Activated CD8-positive, alpha-beta memory T cell treated with anti-CD3 and anti-CD28 coated beads for 24 hours (primary cell): ENCODE results near the gene TRAF3.
"Not testable (repeated sequence)": the region's sequence is repeated elsewhere in the genome, so short reads cannot be mapped to it uniquely, and the experiment has no call there.

Experiments
- DNase-seq: peaks from one replicate; pipeline ENCODE4 v3.0.0-alpha.2; 2020

Gene TRAF3

DNA sequence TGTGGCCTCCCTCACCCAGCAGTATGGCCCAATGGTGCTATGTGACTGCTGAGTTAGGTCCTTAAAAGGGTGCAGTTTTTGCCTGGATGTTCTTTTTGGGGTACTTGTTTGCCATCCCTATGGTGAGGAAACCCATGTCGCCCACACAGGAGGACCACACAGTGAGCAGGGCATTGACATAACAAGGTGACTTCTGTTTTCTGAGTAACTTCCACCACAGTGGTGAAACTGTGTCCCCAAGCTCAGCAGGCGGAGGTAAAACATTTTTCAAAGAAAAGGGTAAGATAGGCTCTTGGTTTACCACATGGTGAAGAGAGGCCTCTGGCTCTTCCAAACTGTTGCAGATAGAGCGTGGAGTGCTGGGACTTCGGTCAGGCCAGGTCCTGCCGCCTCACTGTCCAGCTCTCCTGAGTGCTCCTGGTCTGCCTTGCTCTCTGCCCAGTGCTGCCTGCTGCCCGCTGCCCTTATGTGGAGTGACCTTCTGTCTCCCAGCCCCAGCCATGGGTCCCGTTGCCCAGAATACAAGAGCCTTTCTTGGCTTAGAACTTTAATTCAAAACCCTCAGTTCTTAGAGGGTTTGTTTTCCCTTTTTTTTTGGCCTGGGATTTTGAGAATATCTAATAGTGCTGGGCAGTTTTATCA is 54.0 kb downstream of the TRAF3 start:
- no peak for DNase-seq

DNA sequence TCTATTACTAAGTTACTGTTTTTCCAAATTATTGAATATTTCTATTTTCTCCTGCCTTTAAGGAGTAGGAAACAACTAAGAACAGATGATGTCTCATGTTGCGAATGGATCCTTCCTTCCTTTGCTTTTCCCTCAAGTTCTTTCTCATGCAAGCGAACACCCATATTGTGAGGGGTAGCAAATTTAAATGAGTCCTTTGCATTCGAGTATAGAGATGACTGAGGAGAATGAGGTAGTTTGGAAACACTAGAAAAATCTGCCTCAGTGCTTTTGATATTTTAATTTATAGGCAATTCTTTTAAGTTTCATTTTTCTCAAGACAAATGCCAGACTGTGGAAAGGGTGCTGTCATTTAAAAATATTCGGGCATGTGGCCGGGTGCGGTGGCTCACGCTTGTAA is 56.1 kb downstream of the TRAF3 start:
- DNase-seq: no peak

DNA sequence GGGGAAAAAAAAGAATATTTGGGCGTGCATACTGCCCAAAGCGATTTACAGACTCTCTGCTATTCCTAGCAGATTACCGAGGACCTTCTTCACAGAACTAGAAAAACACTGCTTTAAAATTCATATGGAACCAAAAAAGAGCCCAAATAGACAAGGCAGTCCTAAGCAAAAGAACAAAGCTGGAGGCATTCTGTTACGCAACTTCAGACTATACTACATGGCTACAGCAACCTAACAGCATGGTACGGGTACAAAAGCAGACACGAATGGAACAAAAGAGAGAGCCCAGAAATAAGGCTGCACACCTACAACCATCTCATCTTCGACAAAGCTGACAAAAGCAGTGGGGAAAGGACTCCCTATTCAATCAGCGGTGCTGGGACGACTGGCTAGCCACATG is 56.7 kb downstream of the TRAF3 start:
- DNase-seq: no peak

DNA sequence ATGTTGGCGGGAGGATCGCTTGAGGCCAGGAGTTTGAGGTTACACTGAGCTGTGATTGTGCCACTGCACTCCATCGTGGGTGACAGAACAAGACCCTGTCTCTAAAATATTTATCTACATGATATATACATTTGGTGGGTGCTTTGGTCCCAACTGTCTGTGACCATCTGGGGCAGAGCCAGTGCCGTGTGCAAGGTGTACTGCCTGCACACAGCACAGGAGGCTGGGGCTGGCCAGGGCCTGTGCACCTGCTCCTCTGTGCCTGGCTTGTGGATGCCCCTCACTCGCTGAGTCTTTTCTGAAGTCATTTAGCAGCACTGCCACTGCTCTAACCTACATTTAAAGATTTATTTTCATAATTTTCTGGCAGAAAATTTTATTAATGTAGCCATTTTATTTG is 58.7 kb downstream of the TRAF3 start:
- no peak for DNase-seq

DNA sequence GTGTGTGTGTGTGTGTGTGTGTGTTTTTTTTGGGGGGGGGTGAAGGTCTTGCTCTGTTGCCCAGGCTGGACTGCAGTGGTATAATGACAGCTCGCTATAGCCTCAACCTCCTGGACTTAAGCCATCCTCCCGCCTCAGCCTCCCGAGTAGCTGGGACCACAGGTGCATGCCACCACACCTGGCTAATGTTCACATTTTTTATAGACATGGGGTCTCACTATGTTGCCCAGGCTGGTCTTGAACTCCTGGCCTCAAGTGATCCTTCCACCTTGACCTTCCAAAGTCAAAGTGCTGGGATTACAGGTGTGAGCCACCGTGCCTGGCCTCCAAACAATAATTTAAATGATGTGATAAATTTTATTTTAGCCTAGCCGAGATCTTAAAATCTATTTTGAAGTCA is 59.9 kb downstream of the TRAF3 start:
- not testable (repeated sequence) for DNase-seq

DNA sequence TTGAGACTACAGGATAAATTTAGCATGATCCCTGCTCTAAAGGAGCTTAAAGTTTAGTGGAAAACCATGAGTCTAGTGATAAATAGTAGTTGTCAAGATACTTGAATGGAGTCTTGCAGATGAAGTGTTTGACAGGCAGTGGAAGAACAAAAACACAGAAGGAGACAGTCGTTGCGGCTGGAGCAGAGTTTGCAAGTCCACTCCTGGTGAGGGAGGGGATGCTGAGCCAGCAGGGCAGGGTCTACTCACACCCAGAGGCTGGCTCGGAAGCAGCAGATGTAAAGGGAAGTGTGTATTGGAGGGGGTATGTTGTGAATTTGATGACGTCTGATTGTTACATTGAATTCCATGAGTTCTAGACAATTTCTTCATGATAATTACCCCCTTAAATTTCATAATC is 61.3 kb downstream of the TRAF3 start:
- DNase-seq: no peak

DNA sequence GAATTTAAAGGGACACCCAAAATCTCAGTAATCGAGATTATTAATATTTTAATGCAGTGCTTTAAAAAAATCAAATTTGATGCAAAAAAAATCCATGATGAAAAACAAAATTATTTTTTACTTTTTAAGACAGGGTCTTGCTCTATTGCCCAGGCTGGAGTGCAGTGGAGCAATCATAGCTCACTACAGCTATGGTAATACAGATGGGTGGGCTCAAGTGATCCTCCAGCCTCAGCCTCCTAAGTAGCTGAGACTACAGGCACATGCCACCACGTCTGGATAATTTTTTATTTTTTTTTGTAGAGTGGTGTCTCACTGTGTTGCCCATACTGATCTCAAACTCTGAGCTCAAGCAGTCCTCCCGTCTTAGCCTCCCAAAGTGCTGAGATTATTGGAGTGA is 62.9 kb downstream of the TRAF3 start:
- no peak for DNase-seq

DNA sequence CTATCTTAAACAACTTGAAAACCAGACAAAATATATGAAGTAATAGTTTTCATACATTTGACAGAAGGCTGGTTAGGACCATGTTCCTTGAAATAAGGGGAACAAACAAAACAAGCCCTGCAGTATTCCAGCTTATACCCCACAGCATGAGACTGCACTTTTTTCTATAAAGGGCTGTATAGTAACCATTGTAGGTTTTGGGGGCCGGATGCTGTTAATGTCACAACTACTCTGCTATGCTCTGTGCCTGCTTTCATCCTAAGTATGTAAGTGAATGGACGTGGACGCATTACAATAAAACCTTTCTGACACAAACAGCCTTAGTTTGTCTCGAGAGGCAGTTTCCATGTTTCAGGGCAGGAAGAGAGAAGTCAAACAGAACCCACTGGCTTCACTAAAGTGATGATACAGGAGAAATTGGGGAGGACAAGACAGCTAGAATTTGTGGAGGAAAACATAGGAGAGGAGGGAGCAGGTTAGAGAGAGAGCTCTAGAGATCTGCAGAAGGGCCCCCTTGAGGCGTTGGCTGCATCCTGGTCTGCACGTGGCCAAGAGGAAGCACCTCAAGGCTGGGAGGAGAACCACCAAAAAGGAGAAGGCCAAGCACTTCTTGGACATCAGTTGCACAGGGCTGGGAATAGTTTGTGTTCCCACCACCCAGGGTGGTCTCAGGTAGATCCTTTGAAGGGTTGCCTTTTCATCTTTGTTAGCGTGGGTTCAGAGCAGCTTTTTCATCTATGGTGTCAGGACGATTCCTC is 63.7 kb downstream of the TRAF3 start:
- no peak for DNase-seq

DNA sequence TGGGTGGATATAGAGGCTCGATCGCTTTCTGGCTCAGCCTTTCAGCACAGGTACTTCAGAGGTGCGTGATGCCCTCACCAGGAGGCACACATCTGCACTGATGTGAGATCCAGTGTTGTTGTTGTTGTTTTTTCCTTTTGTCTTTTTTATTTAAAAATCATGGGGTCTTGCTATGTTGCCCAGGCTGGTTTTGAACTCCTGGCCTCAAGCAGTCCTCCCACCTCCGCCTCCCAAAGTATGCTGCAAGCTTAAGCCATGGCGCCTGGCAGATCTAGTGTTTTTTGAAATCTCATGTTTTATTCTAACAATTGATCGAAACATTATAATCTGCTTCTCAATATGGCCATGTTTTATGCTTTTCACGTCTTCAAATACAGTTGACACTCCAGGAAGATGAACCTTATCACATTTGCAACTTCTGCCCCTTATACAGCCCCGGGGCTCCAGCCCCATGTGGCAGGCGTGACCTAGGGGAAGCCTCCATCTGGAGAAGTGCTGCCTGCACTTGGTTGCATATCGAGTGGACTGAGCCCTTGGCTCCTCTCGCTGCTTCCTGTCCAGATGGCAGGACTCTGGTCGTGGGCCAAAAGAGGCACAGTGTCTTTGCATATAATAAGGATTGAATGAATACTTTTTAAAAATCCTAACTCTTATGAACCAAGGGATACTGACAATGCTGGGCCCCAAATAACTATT is 71.7 kb downstream of the TRAF3 start:
- DNase-seq: no peak

DNA sequence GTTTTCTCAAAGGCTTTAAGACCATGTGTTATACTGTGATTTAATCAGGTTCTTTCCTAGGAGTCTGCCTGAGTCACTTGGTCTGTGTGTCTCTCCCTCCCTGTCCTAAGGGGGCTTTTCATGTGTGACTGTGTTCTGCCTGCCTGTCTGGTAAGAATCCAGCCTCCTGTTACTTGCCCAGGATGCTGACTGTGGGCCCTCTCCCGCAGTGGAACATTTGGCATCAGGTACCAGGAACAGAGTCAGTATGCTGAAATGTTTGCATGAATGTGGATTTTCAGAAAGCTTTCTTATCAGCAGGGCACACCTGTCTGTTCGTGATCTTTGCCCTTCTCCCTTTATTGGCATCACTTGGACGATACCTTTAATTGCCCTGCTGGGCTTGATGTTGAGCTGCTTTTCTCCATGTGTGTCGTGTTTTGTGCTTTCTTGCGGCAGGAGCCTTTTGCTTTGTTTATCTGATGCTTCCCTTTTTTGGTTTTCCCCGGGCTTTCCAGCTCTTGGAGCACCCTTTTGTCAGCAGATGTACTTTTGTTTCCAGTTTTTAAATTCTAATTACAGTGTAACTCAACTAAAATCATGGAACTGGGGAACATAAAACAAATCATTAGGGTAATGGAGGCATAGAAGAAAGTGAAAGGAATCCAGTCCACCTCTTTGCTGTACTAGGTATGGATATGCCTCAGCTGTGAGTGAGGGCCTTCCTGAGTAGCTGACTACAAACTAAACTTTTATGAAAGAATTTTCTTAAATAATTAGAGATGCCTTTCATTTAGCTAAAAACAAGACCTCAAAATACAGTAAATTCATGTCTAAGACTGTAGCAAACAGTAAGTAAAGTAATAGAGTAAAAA is 72.5 kb downstream of the TRAF3 start:
- no peak for DNase-seq

DNA sequence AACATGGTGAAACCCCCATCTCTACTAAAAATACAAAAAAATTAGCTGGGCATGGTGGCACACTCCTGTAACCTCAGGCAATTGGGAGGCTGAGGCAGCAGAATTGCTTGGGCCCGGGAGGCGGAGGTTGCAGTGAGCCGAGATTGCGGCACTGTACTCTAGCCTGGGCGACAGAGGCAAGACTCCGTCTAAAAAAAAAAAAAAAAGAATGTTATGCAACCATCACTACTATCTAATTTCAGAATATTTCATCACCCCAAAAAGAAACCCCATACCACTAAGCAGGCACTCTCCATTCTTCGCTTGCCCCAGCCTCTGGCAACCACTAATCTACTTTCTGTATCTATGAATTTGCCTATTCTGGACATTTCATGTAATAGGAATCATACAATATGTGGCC is 76.4 kb downstream of the TRAF3 start:
- DNase-seq: no peak

DNA sequence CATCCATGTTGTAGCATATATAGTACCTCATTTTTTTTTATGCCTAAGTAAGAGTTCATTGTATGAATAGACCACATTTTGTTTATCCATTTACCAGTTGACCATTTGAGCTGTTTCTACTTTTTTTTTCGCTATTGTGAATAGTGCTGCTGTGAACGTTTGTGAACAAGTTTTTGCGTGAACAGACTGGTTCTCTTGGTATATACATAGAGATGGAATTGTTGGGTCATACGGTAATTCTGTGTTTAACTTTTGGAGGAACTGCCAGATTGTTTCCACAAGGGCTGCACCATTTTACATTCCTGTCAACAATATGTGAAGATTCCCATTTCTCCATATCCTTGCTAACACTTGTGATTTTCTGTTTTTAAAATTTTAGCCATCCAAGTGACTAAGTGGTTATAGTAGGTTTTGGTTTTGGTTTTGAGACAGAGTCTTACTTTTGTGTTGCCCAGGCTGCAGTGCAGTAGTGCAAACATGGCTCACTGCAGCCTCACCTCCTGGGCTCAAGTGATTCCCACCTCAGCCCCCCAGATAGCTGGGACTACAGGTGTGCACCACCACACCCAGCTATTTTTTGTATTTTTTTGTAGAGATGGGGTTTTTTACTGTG is 76.9 kb downstream of the TRAF3 start:
- DNase-seq: no peak

DNA sequence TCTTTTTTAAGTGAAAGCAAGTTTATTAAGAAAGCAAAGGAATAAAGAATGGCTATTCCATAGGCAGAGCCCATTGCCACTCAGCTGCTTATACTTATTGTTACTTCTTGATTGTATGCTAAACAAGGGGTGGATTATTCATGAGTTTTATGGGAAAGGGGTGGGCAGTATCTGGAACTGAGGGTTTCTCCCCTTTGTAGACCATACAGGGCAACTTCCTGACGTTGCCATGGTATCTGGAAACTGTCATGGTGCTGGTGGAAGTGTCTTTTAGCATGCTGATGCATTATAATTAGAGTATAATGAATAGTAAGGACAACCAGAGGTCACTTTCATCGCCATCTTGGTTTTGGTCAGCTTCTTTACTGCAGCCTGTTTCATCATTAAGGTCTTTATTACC is 78.9 kb downstream of the TRAF3 start:
- DNase-seq: no peak

DNA sequence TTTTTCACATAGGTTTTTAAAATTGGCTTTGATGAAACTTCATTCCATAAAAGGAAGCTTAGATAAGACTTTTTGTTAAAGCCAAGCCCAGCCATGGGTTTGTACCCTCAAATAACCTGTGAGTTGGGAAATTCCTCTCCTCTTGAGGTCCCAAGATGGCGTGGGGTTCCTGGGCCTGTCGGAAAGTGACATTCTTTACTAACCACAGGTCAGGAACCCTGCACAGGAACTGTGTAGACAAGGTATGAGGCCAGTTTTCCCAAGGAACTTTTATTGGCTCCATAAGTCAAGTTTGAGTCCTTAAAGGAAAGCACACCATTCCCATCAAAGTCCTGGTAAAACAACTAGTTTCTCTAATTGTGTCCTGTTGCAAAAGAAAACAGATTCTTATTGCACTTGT is 80.2 kb downstream of the TRAF3 start:
- no peak for DNase-seq

DNA sequence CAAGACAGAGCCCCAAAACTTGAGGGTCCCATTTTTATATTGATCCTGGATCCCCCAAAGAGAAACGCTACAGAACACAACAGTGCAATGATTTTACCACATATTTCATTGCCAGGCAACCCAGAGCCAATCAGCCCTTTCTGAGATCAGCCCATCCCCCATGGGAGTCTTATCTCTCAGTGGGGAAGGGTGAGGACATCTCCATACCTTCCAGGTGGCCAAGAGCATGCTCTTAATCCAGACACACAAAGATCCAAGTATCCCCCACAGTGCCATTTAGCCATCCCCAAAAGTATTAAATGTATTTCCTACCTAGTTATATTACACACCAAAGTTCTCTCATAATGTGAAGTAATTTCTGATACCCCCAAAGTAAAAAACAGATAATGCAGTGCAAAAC is 82.7 kb downstream of the TRAF3 start:
- DNase-seq: no peak

DNA sequence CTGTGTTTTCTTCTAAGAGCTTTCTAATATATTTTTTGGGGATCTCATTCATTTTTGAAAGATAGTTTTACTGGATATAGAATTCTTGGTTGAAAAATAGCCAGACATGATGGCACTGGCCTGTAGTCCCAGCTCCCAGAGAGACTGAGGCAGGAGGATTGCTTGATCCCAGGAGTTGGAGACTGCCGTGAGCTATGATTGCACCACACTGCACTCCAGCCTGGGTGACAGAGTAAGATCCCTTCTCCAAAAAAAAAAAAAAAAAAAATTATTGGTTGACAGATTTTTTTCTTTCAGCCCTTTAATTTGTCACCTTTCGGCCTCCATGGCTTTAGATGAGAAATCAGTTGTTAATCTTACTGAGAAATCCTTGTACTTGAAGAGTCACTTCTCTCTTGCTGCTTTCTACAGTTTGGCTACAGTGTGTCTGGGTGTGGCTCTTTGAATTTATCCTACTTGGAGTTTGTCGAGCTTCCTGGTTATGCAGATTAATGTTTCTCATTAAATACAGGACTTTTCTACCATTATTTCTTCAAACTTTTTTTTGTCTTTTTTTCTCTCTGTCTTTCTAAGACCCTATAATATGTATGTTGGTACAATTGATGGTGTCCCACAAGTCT is 85.0 kb downstream of the TRAF3 start:
- DNase-seq: no peak

DNA sequence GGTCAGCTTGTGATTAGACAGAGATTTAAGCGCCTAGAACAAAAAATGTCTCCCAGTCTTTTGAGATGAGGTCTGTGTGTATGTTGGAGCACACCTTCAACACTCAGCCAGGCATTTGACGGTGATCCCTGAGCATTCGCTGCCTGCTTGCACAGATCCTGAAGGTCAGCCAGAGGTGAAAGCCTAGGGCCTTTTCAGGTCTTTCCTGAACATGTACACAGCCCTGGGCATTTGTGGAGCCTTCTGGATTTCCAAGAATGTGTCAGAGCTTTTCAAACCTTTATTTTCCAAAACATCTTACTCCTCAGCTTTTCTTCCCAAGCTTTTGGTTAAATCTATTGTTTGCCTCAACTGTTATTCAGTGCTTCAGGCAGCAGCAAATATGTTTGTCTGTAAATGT is 86.1 kb downstream of the TRAF3 start:
- DNase-seq: no peak

DNA sequence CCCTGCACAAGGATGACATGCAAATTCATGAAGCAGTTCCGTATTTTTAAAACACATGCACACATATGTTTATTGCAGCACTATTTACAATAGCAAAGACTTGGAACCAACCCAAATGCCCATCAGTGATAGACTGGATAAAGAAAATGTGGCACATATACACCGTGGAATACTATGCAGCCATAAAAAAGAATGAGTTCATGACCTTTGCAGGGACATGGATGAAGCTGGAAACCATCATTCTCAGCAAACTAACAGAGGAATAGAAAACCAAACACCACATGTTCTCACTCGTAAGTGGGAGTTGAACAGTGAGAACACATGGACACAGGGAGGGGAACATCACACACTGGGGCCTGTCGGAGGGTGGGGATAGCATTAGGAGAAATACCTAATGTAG is 88.7 kb downstream of the TRAF3 start:
- DNase-seq: not testable (repeated sequence)

DNA sequence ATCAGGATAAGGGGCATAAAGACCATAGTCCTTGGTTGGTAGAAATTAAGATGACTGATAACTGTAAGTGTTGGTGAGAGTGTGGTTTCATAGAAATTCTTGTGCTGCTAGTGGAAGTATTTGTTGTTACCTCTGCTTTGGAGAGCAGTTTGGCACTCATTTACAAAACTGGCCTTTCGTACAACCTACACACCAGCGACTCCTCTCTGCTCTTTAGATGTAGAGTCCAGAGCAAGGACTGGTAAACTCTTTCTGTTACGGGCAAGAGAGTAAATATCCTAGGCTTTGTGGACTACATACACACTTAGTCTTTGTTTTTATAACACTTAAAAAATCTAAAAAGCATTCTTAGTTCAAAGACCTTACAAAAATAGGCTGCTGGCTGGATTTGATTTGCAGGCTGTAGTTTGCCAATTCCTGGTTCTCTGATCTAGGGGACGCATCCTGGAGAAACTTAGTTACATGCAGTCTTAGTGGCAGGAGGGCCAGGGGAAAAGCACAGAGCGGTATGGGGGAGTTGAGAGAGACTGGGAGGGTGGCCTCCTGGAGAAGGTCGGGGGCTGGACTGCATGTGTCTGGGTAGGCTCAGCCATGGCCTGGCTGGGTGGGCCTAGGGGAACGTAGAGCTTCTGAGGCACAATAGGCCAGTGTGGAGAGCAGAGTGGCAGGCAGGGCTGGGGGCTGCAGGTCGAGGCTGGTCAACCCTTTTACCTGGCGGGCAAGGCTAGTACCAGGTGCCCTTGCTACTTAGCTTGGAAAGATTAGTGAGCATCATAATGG is 89.9 kb downstream of the TRAF3 start:
- no peak for DNase-seq

DNA sequence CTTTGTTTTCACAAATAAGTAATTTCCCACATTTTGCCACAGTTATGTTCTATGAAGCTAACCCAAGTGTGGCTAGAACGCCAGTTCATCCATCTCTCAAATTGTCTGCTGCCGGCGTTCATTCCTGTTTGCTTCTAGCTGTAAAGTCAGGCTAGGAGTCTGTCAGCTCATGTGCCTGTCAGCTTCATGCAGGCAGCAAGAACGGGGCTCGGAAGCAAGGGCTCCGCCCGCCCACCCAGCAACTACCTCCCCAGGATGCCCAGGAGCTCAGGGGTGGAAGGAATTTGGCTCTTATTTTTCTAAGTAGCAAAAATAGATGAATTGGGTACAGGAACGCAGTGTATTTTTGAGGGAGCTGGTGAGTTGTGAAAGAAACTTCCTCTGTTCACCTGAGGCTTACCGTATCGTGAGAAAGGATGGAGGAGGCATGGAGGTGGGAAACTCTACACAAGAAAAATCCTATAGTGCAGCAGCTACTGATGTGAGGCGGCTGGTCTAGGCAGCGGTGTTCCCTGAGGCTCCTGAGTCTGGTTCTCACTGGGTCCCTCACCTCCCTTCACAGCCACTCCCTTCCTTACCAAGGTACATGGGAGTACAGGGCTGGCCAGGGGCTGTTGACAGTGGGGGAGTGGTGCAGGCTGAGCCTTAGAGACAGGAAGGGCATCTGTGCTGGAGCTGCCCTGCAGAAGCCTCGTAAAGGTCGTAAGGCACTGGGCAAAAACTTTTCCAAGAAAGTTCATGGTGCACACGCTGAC is 90.8 kb downstream of the TRAF3 start:
- no peak for DNase-seq
